ENCODE results near the gene WARS2. TPM values are rescaled to one million over a fixed set of nuclear protein-coding genes. Genes with fewer than 3 reads are reported as not detected.

The WARS2 gene
- total and polyA plus RNA-seq, 7 donors = 3.4 to 10.8 (median 7.8) TPM

DNA sequence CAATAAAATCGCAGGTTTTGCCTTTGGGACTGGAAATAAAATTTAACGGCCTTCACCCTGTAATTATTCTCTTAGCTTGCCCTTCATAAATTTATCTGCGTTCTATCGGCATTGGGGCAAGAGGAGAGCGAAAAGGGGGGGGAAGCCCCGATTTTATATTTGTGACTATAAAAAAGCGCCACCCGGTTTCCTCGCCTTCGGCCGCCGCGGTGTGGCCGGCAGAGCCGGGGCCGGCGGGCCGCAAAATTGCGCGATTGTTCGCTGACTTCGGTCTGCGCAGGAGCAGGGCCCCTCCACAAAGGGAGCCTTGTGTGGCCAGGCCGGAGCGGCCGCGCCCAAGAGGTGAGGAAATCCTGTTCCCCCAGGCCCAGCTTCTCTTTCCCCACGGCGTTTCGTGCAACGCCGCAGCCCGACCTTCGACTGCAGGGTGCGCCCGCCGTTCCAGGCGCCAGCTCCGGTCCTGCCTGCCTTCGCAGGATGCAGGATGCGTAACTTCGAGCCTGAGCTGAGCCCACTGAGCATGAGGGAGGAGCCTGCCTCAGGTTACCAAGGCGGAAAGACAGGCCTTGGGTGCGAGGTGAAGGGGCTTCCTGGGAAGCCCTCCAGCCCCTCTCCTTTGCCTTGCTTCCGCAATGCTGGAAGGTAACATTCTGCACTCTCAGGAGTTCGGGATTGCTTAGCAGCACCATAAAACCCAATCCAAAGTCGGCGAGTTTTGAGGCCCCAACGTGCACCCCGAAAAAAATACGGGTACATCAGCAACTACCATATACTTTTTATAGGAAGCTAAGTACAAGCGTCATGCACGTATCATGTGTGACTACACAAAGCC is 147.4 kb downstream of the WARS2 start:
- peaks cover 0 to 10% (median 0%) of the 10 kb centered on the region in 3 donors for H3K27me3 ChIP-seq (ENCODE audit: insufficient read depth in 3 of 3, low read length in 2 of 3)
- intact Hi-C loops (cut with DNase I) = no loop called here
- 68 to 72% (median 72%) methylated on average over 48 to 53 of the region's 53 CpGs for WGBS, 3 donors
- H3K4me1 ChIP-seq = no peaks in the 10 kb centered on the region
- H3K27ac ChIP-seq = no peak overlapping the region
- no peaks in the 10 kb centered on the region for H3K36me3 ChIP-seq (ENCODE audit: insufficient read depth in 1 of 2, low read depth in 1 of 2)
- H3K4me3 ChIP-seq = no peak overlapping the region
- ATAC-seq = no peak
- DNase-seq = no peak
- TF ChIP-seq, protein P1, sequence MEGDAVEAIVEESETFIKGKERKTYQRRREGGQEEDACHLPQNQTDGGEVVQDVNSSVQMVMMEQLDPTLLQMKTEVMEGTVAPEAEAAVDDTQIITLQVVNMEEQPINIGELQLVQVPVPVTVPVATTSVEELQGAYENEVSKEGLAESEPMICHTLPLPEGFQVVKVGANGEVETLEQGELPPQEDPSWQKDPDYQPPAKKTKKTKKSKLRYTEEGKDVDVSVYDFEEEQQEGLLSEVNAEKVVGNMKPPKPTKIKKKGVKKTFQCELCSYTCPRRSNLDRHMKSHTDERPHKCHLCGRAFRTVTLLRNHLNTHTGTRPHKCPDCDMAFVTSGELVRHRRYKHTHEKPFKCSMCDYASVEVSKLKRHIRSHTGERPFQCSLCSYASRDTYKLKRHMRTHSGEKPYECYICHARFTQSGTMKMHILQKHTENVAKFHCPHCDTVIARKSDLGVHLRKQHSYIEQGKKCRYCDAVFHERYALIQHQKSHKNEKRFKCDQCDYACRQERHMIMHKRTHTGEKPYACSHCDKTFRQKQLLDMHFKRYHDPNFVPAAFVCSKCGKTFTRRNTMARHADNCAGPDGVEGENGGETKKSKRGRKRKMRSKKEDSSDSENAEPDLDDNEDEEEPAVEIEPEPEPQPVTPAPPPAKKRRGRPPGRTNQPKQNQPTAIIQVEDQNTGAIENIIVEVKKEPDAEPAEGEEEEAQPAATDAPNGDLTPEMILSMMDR (IDR thresholded peaks at IDR 0.05) = no peak
- H3K9me3 ChIP-seq = no peaks in the 10 kb centered on the region

DNA sequence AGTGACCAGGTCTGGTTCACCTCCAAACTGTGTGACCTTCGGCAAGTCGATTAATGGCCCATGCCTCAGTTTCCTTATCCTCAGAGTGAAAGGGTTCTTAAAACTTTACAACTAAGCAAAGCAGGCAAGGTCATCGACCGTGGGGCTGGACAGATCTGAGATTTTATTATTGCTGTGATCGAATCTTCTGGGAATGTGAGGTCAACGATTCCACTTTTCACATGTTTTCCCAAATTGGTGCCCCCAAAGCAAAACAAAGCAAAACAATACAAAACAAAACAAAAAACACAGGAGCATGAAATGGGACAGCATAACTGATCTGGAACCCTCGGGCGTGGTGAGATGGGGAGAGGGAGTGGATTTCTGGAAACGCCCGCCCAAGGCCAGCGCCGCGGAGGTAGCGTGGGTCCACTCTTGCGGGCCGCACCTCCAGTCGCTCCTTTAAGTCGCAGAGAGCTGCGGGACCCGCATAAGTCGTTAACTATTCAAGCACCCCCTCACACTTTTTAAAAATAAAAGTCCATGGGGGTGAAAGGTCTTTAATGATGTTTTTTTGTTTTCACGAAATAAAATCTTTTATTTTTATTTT is 148.1 kb downstream of the WARS2 start:
- ATAC-seq = no peak
- H3K4me3 ChIP-seq = no peak overlapping the region
- no peak overlapping the region for H3K27ac ChIP-seq
- TF ChIP-seq, protein P1 (IDR thresholded peaks at IDR 0.05) = no peak
- intact Hi-C loops (cut with DNase I) = no loop called here
- H3K9me3 ChIP-seq = no peaks in the 10 kb centered on the region
- H3K27me3 ChIP-seq (ENCODE audit: insufficient read depth in 3 of 3, low read length in 2 of 3) = peaks cover 0 to 10% (median 0%) of the 10 kb centered on the region in 3 donors
- 69 to 83% (median 70%) methylated on average over 22 of the region's 22 CpGs for WGBS, 3 donors
- no peaks in the 10 kb centered on the region for H3K36me3 ChIP-seq (ENCODE audit: insufficient read depth in 1 of 2, low read depth in 1 of 2)
- no peak for DNase-seq
- H3K4me1 ChIP-seq = no peaks in the 10 kb centered on the region

DNA sequence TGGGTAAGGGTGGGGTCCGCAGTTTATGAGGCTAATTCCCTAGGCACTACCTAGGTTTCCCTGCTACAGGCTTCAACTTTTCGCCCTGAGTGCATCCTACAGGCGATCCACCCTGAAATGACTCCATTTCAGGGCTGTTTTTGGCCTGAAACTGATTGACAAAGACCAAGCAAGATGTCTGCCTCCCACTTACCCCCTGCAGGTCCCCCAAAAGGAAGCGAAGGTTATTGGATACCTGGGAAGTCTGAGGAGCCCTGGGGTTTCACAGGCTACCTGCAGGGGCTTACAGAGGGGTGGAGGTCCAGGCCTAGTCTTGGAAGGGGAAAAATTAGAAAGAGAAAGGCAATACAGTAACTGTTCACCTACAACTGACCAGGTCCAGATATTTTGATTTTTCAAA is 149.0 kb downstream of the WARS2 start:
- no peak for DNase-seq
- Histone ChIP-seq H3K27me3 (ENCODE audit: insufficient read depth in 3 of 3, low read length in 2 of 3) (peaks cover 0 to 10% (median 0%) of the 10 kb centered on the region in 3 donors), H3K9me3 (no peaks in the 10 kb centered on the region), H3K4me3 (no peak overlapping the region), H3K4me1 (no peaks in the 10 kb centered on the region), H3K36me3 (ENCODE audit: insufficient read depth in 1 of 2, low read depth in 1 of 2) (no peaks in the 10 kb centered on the region), H3K27ac (no peak overlapping the region)
- 75 to 86% (median 85%) methylated on average over 4 of the region's 4 CpGs for WGBS, 3 donors
- TF ChIP-seq, protein P1 (IDR thresholded peaks at IDR 0.05) = no peak
- intact Hi-C loops (cut with DNase I) = no loop called here
- no peak for ATAC-seq

DNA sequence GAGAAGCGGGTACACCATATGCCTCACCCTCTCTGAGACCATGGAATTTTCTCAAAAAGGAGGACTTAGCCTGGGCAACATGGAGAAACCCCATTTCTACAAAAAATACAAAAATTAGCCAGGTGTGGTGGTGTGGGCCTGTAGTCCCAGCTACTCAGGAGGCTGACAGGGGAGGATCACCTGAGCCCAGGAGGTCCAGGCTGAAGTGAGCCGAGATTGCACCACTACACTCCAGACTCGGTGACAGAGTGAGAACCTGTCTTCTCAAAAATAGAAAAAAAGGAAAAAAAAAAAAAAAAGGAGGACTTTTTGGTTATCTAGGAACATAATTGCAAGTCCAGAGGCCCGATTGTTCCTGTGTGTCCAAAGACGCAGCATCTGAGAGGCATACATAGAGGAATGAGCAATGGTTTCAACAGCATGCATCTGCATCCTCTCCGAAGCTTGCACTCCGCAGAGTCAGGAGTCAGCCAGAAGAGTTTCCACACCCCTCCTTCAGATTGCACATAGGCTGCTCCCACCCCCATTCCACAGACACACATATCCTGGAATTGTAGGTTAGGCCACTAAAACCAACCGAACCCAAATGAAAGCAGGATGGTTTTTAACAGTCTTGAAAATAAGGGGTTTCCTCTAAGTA is 149.8 kb downstream of the WARS2 start:
- Histone ChIP-seq H3K27ac (peak overlapping the region; percentile 88), H3K4me1 (no peaks in the 10 kb centered on the region), H3K36me3 (ENCODE audit: insufficient read depth in 1 of 2, low read depth in 1 of 2) (no peaks in the 10 kb centered on the region), H3K27me3 (ENCODE audit: insufficient read depth in 3 of 3, low read length in 2 of 3) (peaks cover 0 to 10% (median 0%) of the 10 kb centered on the region in 3 donors), H3K4me3 (no peak overlapping the region), H3K9me3 (no peaks in the 10 kb centered on the region)
- ATAC-seq (no peak), DNase-seq (no peak)
- intact Hi-C loops (cut with DNase I) = no loop called here
- TF ChIP-seq, protein P1 (IDR thresholded peaks at IDR 0.05) = no peak
- WGBS, 3 donors = 84 to 86% (median 86%) methylated on average over 8 of the region's 8 CpGs
